ENCODE data around the gene TESMIN.

Gene TESMIN

DNA sequence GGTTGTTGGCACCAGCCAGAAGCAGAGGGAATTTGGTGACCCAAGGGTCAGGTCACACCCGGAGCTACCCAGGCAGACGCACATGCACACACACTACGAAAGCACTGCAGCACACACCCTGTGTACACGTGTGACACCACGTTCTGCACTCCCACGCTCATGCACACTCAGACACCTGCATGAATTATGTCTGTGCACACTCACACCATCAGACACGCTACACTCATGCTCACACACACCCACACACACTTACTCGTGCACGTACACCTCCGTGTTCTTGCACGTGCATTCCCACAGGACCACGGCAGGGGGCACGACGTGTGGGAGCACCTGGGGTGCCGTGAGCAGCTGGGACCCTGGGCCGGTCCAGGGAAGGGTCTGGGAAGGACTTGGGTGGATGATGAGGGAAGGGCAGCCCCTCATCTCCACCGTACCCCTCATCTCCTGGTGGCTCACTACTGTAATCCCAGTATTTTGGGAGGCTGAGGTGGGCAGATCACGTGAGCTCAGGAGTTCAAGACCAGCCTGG, 87.8 kb downstream of the TESMIN start:
- CTCF ChIA-PET: no interaction called here
- H3K4me3 ChIP-seq (ENCODE audit: low read depth, low read length): no peak overlapping the region
- TF ChIP-seq, protein P1, sequence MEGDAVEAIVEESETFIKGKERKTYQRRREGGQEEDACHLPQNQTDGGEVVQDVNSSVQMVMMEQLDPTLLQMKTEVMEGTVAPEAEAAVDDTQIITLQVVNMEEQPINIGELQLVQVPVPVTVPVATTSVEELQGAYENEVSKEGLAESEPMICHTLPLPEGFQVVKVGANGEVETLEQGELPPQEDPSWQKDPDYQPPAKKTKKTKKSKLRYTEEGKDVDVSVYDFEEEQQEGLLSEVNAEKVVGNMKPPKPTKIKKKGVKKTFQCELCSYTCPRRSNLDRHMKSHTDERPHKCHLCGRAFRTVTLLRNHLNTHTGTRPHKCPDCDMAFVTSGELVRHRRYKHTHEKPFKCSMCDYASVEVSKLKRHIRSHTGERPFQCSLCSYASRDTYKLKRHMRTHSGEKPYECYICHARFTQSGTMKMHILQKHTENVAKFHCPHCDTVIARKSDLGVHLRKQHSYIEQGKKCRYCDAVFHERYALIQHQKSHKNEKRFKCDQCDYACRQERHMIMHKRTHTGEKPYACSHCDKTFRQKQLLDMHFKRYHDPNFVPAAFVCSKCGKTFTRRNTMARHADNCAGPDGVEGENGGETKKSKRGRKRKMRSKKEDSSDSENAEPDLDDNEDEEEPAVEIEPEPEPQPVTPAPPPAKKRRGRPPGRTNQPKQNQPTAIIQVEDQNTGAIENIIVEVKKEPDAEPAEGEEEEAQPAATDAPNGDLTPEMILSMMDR (IDR thresholded peaks at IDR 0.05; ENCODE audit: insufficient read depth, low read length, missing control alignments): no peak
- no peak for DNase-seq (ENCODE audit: low read depth, low spot score)
- POLR2A ChIA-PET: no interaction called here

DNA sequence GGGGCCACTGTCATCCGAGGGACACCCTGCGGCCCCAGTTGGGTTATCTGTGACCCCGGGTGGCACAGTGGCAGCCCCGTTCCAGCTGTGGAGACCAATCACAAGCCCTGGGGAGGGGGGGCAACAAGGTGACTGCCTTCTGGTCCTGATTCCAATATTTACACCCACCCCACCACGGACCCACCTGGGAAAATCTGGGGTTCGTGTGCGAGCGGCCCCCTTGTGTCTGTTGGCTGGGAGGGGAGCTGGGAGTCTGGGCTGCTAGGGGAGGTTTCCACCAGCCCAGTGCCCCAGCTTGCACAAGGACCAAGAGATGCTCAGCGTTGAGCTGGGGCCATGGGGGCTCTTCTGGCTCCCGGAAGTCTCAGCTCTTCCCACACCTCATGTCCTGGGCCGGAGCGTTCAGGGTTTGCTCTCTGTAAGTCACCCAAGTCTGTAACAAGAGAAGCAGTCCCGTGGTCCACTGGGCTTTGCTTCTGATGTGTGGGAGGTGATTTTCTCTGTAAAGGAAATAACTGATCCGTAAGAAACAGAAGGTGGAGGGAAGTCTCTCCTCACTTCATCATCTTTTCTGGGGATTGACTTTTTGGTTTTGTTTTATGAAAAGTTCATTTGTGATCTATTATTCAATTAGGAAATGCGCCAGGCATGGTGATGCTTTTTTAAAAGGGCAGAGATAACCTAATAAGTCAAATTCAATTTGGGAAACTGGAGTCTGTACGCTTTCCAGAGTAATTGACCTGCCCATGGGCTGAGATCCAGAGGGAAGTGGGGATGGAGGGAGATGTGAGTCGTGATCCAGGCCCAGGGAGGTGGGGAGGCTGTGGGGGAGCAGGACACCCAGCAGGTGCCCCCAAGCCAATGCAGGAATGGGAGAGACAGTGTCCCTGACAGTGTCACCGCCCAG, 89.4 kb downstream of the TESMIN start:
- no peak overlapping the region for H3K4me3 ChIP-seq (ENCODE audit: low read depth, low read length)
- TF ChIP-seq, protein P1 (IDR thresholded peaks at IDR 0.05; ENCODE audit: insufficient read depth, low read length, missing control alignments): no peak
- ChIA-PET CTCF (no interaction called here), POLR2A (no interaction called here)
- no peak for DNase-seq (ENCODE audit: low read depth, low spot score)

GRCh38 chr11:68661014-68661413, 90.3 kb downstream of the TESMIN start:
- no peak overlapping the region for H3K4me3 ChIP-seq (ENCODE audit: low read depth, low read length)
- no peak for DNase-seq (ENCODE audit: low read depth, low spot score)
- ChIA-PET CTCF (no interaction called here), POLR2A (no interaction called here)
- TF ChIP-seq, protein P1 (IDR thresholded peaks at IDR 0.05; ENCODE audit: insufficient read depth, low read length, missing control alignments): no peak

- CTCF ChIA-PET: no interaction called here
- no peak for DNase-seq (ENCODE audit: low read depth, low spot score)
- no peak overlapping the region for H3K4me3 ChIP-seq (ENCODE audit: low read depth, low read length)
- TF ChIP-seq, protein P1 (IDR thresholded peaks at IDR 0.05; ENCODE audit: insufficient read depth, low read length, missing control alignments): no peak
- POLR2A ChIA-PET: no interaction called here
Measured at GRCh38 chr11:68660066-68660810, 91.1 kb downstream of the TESMIN start.

DNA sequence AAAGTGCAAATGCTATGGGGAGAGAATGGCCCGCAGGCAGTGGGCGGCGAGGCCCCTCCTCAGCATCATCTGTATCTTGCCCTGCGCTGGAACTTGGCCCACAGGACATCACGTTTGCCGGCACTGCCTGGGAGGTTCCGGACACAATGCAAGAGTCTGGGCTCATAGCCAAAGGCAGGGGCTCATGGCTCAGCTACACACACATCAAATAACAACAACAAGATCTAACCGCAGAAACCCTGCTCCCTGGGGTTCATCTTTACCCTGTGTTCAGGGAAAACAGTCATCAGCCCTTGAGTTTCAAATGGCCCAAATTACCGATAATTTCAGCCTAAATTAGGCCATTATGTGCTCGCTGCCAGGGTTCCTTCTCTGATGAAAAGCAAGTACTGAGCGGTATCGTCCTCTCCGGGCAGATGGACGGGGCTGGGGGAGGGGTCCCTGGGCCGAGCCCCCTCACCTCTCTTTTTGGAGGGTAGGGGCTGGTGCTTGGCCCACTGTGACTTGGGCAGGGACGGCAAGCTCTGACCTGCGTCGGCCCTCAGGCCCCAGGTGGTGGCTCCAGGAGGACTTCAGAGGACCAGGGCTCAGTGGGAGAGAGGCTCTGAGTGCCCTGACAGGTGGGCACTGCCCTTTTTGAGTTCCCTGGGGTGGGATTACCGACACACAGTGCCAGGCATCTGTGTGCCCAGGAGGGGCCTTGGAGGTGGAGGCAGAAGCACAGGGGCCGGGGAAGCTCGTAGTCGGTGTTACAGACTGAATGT, 92.0 kb downstream of the TESMIN start:
- no peak overlapping the region for H3K4me3 ChIP-seq (ENCODE audit: low read depth, low read length)
- CTCF ChIA-PET: interaction anchor here (1.2 kb wide), 1 partner anchor 16 kb away, joined by 3 read pairs; no protein-coding TSS in a partner anchor
- POLR2A ChIA-PET: no interaction called here

More for the DNA sequence above, 92.0 kb downstream of the TESMIN start:
- peak; percentile 73 for DNase-seq (ENCODE audit: low read depth, low spot score)
- TF ChIP-seq, protein P1 (IDR thresholded peaks at IDR 0.05; ENCODE audit: insufficient read depth, low read length, missing control alignments): no peak

Data from AG04449 (cell line).